ENCODE data around the gene APOBEC3G.

Gene APOBEC3G

GRCh38 chr22:39098026-39098425, 21.0 kb downstream of the APOBEC3G start:
- TF ChIP-seq, protein P1, sequence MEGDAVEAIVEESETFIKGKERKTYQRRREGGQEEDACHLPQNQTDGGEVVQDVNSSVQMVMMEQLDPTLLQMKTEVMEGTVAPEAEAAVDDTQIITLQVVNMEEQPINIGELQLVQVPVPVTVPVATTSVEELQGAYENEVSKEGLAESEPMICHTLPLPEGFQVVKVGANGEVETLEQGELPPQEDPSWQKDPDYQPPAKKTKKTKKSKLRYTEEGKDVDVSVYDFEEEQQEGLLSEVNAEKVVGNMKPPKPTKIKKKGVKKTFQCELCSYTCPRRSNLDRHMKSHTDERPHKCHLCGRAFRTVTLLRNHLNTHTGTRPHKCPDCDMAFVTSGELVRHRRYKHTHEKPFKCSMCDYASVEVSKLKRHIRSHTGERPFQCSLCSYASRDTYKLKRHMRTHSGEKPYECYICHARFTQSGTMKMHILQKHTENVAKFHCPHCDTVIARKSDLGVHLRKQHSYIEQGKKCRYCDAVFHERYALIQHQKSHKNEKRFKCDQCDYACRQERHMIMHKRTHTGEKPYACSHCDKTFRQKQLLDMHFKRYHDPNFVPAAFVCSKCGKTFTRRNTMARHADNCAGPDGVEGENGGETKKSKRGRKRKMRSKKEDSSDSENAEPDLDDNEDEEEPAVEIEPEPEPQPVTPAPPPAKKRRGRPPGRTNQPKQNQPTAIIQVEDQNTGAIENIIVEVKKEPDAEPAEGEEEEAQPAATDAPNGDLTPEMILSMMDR (conservative IDR thresholded peaks at IDR 0.05): no peak
- TF ChIP-seq ZFX (IDR thresholded peaks at IDR 0.05): no peak
- no peak overlapping the region for H3K27ac ChIP-seq

- TF ChIP-seq, protein P1 (conservative IDR thresholded peaks at IDR 0.05): no peak
- TF ChIP-seq ZFX (IDR thresholded peaks at IDR 0.05): no peak
- H3K27ac ChIP-seq: no peak overlapping the region
These were observed 21.5 kb downstream of the APOBEC3G start for GRCh38 chr22:39098576-39098975.

DNA sequence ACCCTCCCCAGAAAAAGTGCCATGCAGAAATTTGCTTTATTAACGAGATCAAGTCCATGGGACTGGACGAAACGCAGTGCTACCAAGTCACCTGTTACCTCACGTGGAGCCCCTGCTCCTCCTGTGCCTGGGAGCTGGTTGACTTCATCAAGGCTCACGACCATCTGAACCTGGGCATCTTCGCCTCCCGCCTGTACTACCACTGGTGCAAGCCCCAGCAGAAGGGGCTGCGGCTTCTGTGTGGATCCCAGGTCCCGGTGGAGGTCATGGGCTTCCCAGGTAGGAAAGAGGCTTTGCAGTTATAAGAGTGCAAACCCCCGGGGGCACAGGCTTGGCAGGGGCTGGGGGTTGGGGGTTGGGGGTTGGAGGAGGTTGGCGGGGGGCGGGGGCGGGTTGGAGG, 24.2 kb downstream of the APOBEC3G start:
- H3K27ac ChIP-seq: no peak overlapping the region
- TF ChIP-seq ZFX (IDR thresholded peaks at IDR 0.05): no peak
- TF ChIP-seq, protein P1 (conservative IDR thresholded peaks at IDR 0.05): no peak

- H3K27ac ChIP-seq: no peak overlapping the region
- no peak for TF ChIP-seq ZFX (IDR thresholded peaks at IDR 0.05)
- TF ChIP-seq, protein P1 (conservative IDR thresholded peaks at IDR 0.05): no peak
These were observed 26.4 kb downstream of the APOBEC3G start for GRCh38 chr22:39103431-39103830.

DNA sequence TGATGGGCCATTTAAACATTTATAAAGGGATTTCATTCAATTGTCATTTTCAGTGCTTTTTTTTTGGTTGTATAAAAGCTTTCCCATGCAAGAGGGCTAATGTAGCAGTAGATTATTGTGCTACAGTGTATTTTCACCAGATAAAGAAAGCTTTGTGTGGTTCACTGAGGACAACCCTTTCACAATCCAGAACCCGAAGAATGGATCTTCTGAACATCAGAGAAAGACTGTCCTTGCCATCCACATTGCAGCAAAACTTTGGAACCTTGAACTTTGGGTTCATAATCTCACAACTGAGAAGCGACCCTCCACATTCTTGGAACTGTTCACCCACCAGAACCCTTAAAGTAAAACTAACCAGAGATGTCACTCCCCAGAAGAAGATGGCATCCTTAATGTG, 29.3 kb downstream of the APOBEC3G start:
- TF ChIP-seq, protein P1 (conservative IDR thresholded peaks at IDR 0.05): no peak
- TF ChIP-seq ZFX (IDR thresholded peaks at IDR 0.05): no peak
- no peak overlapping the region for H3K27ac ChIP-seq

GRCh38 chr22:39108487-39108886, 31.4 kb downstream of the APOBEC3G start:
- TF ChIP-seq, protein P1 (conservative IDR thresholded peaks at IDR 0.05): no peak
- no peak for TF ChIP-seq ZFX (IDR thresholded peaks at IDR 0.05)

DNA sequence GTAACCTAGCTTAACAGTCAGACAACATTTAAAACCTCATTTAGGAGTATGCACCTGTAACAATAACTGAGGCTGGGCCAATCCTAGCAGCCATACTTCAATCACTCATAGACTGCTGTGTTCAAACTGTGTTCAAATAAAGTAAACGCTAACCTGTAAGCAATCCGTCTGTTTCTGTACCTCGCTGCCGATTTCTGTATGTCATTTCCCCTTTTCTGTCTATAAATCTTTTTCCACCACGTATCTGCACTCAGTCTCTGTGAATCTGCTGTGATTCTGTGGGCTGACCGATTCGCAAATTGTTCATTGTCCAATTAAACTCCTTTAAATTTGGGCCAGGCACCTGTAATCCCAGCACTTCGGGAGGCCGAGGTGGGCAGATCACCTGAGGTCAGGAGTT, 32.3 kb downstream of the APOBEC3G start:
- H3K27ac ChIP-seq: no peak overlapping the region
- TF ChIP-seq, protein P1 (conservative IDR thresholded peaks at IDR 0.05): no peak
- TF ChIP-seq ZFX (IDR thresholded peaks at IDR 0.05): no peak

More at GRCh38 chr22:39108487-39108886, 31.4 kb downstream of the APOBEC3G start:
- no peak overlapping the region for H3K27ac ChIP-seq

All from C4-2B (cell line).